Lung (tissue), 12 donors: Measurements from ENCODE around the gene IQUB. TPM values are rescaled to one million over a fixed set of nuclear protein-coding genes. Genes with fewer than 3 reads are reported as not detected.

ENCODE experiments used
- ATAC-seq: fragments of 200-7000 bp; cut with Tn5 transposase; one replicate; pipeline ENCODE4 v1.9.1; 2020; ENCODE audit warnings: moderate number of reproducible peaks; ENCODE audit not compliant: insufficient read depth, low FRiP score
- DNase-seq, 3 donors: peaks; one replicate each; pipeline ENCODE4 v3.0.0-alpha.2; 2013 to 2017
- H3K27ac ChIP-seq, 2 donors: one replicate each; pipeline ENCODE4 v1.5.1; 2013; ENCODE audit warnings: mild to moderate bottlenecking in 2 of 2, moderate library complexity in 2 of 2, control low read depth in 1 of 2, inconsistent platforms in 1 of 2, low read depth in 1 of 2, low read length in 1 of 2
- H3K27me3 ChIP-seq, 3 donors: one replicate each; pipeline ENCODE4 v1.5.1; 2013; ENCODE audit warnings: low read length in 2 of 3; ENCODE audit not compliant: control insufficient read depth in 3 of 3, insufficient read depth in 3 of 3
- H3K36me3 ChIP-seq, 4 donors: one replicate each; pipeline ENCODE4 v1.5.1; 2013; ENCODE audit warnings: low read length in 4 of 4, mild to moderate bottlenecking in 1 of 4, moderate library complexity in 1 of 4; ENCODE audit not compliant: control insufficient read depth in 4 of 4, insufficient read depth in 4 of 4
- H3K4me1 ChIP-seq, 5 donors: one replicate each; pipeline ENCODE4 v1.5.1; 2013; ENCODE audit warnings: low read length in 5 of 5, mild to moderate bottlenecking in 2 of 5, moderate library complexity in 1 of 5; ENCODE audit not compliant: control insufficient read depth in 5 of 5, insufficient read depth in 5 of 5
- H3K4me3 ChIP-seq: one replicate; pipeline ENCODE4 v1.5.1; 2013; ENCODE audit warnings: mild to moderate bottlenecking, control low read depth, moderate library complexity
- H3K9ac ChIP-seq, 2 donors: one replicate each; pipeline ENCODE4 v1.5.1; 2013; ENCODE audit warnings: low read length in 2 of 2, control low read depth in 1 of 2; ENCODE audit not compliant: insufficient read depth in 1 of 2
- H3K9me3 ChIP-seq, 4 donors: one replicate each; pipeline ENCODE4 v1.5.1; 2013; ENCODE audit warnings: low read length in 3 of 4, mild to moderate bottlenecking in 1 of 4, moderate library complexity in 1 of 4; ENCODE audit not compliant: control insufficient read depth in 4 of 4, insufficient read depth in 3 of 4
- WGBS, 2 donors: extraction: QIAGEN DNeasy Blood & Tissue Kit; methylation state at CpG; one replicate each; pipeline ENCODE4 v1.1.7; 2013; 5-methylcytosine and 5-hydroxymethylcytosine counted together
- polyA plus RNA-seq, 2 donors: library from polyadenylated mRNA; stranded (reverse); fragments of 200-250 nt; gene quantifications; one replicate each; pipeline ENCODE4 v1.2.1, GENCODE V29; 2013
- total RNA-seq, 2 donors: library from RNA; depleted of rRNA in 1 of 2; stranded (reverse); fragments of >200 nt in 1 of 2; gene quantifications; one replicate each; pipeline ENCODE4 v1.2.1, GENCODE V29; 2014 to 2021
- TF ChIP-seq, protein P1 (sequence below): IDR thresholded peaks from 2 replicates; pipeline ENCODE4 v1.5.1; 2012; ENCODE audit warnings: mild to moderate bottlenecking; ENCODE audit errors: control extremely low read depth, extremely low read depth
- donor health status: control.
- donor health status: control.
- donor health status: Bipolar disorder and iron deficiency.
- donor health status: healthy.
- donor health status: DM: yes; HTN: yes; CAD: no.

Gene IQUB
- total and polyA plus RNA-seq, 4 donors, result 1.0 to 17.4 (median 3.2) TPM

DNA sequence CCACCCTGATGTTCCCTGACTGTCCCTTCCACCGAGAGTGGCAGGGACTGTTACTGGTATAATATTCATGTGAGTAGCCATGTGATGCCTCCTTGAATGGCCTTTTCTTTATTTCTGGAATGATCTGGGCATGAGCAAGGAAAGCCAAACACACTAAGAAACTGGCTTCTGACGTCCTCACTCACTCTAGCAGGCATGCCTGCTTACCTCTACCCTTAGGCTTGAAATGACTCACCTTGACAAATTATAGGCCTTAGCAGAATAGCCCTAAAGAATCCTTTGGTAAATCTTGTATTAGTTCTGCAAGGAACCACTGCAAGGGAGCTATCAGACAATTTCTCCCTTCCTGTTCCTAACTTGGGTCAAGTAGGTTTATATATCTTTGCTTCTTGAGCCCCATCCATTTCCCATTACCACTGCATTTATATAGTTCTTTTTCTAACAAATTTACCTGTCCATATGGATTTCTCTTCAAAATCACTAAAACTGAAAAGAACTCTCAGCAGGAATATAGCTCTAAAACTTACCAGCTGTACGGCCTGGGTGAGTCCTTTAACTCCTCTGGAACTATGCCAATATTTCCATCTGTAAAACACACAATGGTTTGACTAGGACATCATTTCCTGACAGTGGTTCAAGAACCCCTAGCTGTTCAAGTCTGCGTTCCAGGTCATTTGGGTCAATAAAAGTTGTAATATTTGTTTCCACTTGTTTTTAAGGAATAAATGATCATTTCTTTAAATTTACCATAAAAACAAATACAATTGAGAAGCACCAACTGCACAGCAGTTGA is 36.2 kb upstream of the IQUB start:
- Histone ChIP-seq H3K36me3 (no peaks in the 10 kb centered on the region), H3K27ac (no peak overlapping the region), H3K27me3 (no peaks in the 10 kb centered on the region), H3K4me1 (no peaks in the 10 kb centered on the region), H3K4me3 (no peak overlapping the region), H3K9me3 (no peaks in the 10 kb centered on the region), H3K9ac (no peak overlapping the region)
- WGBS, 2 donors, result 65 to 74% methylated on average over 4 of the region's 4 CpGs
- DNase-seq (peak in 1 of 3 donors; percentile 8), ATAC-seq (no peak)
- TF ChIP-seq, protein P1, sequence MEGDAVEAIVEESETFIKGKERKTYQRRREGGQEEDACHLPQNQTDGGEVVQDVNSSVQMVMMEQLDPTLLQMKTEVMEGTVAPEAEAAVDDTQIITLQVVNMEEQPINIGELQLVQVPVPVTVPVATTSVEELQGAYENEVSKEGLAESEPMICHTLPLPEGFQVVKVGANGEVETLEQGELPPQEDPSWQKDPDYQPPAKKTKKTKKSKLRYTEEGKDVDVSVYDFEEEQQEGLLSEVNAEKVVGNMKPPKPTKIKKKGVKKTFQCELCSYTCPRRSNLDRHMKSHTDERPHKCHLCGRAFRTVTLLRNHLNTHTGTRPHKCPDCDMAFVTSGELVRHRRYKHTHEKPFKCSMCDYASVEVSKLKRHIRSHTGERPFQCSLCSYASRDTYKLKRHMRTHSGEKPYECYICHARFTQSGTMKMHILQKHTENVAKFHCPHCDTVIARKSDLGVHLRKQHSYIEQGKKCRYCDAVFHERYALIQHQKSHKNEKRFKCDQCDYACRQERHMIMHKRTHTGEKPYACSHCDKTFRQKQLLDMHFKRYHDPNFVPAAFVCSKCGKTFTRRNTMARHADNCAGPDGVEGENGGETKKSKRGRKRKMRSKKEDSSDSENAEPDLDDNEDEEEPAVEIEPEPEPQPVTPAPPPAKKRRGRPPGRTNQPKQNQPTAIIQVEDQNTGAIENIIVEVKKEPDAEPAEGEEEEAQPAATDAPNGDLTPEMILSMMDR, result no peak

DNA sequence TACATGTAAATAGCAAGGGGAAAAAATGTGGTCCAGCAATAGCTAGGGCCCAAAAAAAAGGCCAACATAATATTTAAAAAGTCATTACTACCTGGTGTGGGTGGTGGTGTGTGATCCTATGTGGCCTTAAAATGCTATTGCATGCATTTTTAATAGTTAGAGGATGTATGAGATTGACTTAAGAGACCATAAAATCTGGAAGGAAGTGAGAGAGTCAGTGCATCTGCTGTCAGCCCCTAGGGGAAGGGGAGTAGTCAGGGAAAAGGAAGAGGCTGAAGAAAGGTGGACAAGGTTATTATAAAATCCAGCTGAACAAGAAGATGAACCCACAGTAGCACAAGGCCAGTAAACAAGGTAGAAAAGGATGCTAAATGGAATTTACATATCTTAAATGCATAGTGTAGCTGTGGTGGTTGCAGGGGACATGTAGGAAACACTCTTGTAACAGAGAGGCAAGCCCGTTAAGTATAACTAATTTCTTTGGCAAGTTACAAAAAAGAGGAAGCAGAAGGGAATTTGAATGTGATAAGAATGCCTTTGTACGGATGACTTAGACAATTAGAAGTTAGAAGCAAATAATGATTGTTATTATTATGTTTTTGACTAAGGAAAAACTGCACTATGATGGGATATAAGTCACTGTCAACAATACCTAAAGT is 35.1 kb upstream of the IQUB start:
- H3K9ac ChIP-seq, result no peak overlapping the region
- TF ChIP-seq, protein P1, result no peak
- H3K27me3 ChIP-seq, result no peaks in the 10 kb centered on the region
- no peaks in the 10 kb centered on the region for H3K4me1 ChIP-seq
- no peak for DNase-seq
- H3K9me3 ChIP-seq, result no peaks in the 10 kb centered on the region
- H3K27ac ChIP-seq, result no peak overlapping the region
- ATAC-seq, result no peak
- no peak overlapping the region for H3K4me3 ChIP-seq
- H3K36me3 ChIP-seq, result no peaks in the 10 kb centered on the region
- WGBS, 2 donors, result 8 to 27% methylated on average over 2 of the region's 2 CpGs

DNA sequence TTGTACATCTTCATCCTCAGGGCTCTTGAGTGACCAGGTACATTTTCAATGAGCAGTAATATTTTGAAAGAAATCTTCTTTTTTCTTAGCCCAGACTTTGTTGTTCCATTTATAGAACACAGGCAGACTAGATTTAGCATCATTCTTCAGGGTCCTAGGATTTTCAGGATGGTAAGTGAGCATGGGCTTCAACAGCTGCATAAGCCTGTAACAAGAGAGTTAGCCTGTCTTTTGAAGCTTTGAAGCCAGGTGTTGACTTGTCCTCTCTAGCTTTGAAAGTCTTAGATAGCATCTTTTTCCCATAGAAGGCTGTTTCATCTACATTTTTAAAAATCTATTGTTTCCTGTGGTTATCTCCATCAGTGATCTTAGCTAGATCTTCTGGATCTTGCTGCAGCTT is 27.7 kb upstream of the IQUB start:
- Histone ChIP-seq H3K27ac (no peak overlapping the region), H3K4me1 (peaks cover 0 to 3% (median 0%) of the 10 kb centered on the region in 5 donors), H3K36me3 (no peaks in the 10 kb centered on the region), H3K27me3 (no peaks in the 10 kb centered on the region), H3K9me3 (no peaks in the 10 kb centered on the region), H3K4me3 (no peak overlapping the region), H3K9ac (no peak overlapping the region)
- DNase-seq (no peak), ATAC-seq (no peak)
- TF ChIP-seq, protein P1, result no peak
